ENCODE data around the gene IRGC. TPM values are rescaled to one million over a fixed set of nuclear protein-coding genes. Genes with fewer than 3 reads are reported as not detected.

The IRGC gene
- total RNA-seq, 1 experiment from 2014 or later, result not detected

GRCh38 chr19:43724896-43725295 is 9.0 kb downstream of the IRGC start:
- H3K79me1 ChIP-seq (ENCODE audit: insufficient read depth, low read depth, low read length, poor library complexity, severe bottlenecking), result no peaks in the 10 kb centered on the region
- H3K14ac ChIP-seq (ENCODE audit: insufficient read depth, low read length), result no peak overlapping the region
- no peak overlapping the region for H3K9ac ChIP-seq (ENCODE audit: extremely low read depth, insufficient read length, low read length)
- no peak overlapping the region for H3K23ac ChIP-seq (ENCODE audit: insufficient read length, low read depth, low read length)
- no peak overlapping the region for H2BK5ac ChIP-seq (ENCODE audit: insufficient read length, low read length)
- peaks cover 2% of the 10 kb centered on the region for H3K23me2 ChIP-seq (ENCODE audit: insufficient read length, low read depth, low read length, poor library complexity, severe bottlenecking)
- no peak for TF ChIP-seq CTCF (conservative IDR thresholded peaks at IDR 0.05)
- Mint-ChIP-seq H3K9me3 (no peaks in the 10 kb centered on the region), H3K27me3 (ENCODE audit: low read depth) (peaks cover 4% of the 10 kb centered on the region; the same call in 1 of the 2 replicates), H3K36me3 (ENCODE audit: insufficient read depth in 1 of 3, low read depth in 3 of 3) (peaks cover 5 to 18% (median 8%) of the 10 kb centered on the region in 3 experiments; a peak in 5 of 7 replicates), H3K4me3 (no peak overlapping the region), H3K27ac (no peak overlapping the region), H3K4me1 (peaks cover 0 to 4% of the 10 kb centered on the region in 2 experiments; a peak in 1 of 4 replicates)
- H3K27ac ChIP-seq (ENCODE audit: insufficient read length, low read depth, low read length), result no peak overlapping the region
- no peak overlapping the region for H2BK120ac ChIP-seq (ENCODE audit: low read depth, low read length, poor library complexity, severe bottlenecking)
- no peak for DNase-seq
- H3K4me1 ChIP-seq (ENCODE audit: insufficient read depth, low read length), result no peaks in the 10 kb centered on the region
- no peak overlapping the region for H3T11ph ChIP-seq (ENCODE audit: low read length)
- WGBS (ENCODE audit: extremely low coverage, insufficient read length, low lambda C conversion rate), result no CpG with 5 or more reads among the region's 8 CpGs
- no peak overlapping the region for H3K56ac ChIP-seq (ENCODE audit: insufficient read length, low read depth, low read length)
- no peak overlapping the region for H2AK5ac ChIP-seq (ENCODE audit: insufficient read length, low read length)
- no peak overlapping the region for H2BK20ac ChIP-seq (ENCODE audit: low read depth, low read length, poor library complexity, severe bottlenecking)
- H3K27me3 ChIP-seq (ENCODE audit: insufficient read depth, low read length), result no peaks in the 10 kb centered on the region
- no peak overlapping the region for H4K91ac ChIP-seq (ENCODE audit: insufficient read length, low read depth, low read length)
- no peak overlapping the region for H2BK15ac ChIP-seq (ENCODE audit: low read depth, low read length)
- H4K8ac ChIP-seq (replicated peaks; ENCODE audit: insufficient read length, low read depth, low read length), result no peak overlapping the region
- no peaks in the 10 kb centered on the region for H4K20me1 ChIP-seq (ENCODE audit: control insufficient read depth, insufficient read depth, insufficient read length)
- no peak overlapping the region for H2BK12ac ChIP-seq (ENCODE audit: insufficient read length, low read depth, low read length)
- no peaks in the 10 kb centered on the region for H3K9me3 ChIP-seq (ENCODE audit: control insufficient read depth, low read depth, low read length)
- H3K4ac ChIP-seq (ENCODE audit: low read depth, low read length), result no peak overlapping the region
- H4K5ac ChIP-seq (ENCODE audit: insufficient read length, low read depth, low read length), result no peak overlapping the region
- H3K79me2 ChIP-seq (ENCODE audit: insufficient read depth, low read length), result no peaks in the 10 kb centered on the region
- H3K18ac ChIP-seq (ENCODE audit: insufficient read length, low read depth, low read length), result no peak overlapping the region
- no peak overlapping the region for H3K4me2 ChIP-seq (ENCODE audit: insufficient read depth, insufficient read length, low read length)
- no peak overlapping the region for H2AFZ ChIP-seq (ENCODE audit: low read length)

All from H9 (cell line).